ENCODE results near the gene TADA2A. TPM values are rescaled to one million over a fixed set of nuclear protein-coding genes. Genes with fewer than 3 reads are reported as not detected.

TADA2A gene
- total RNA-seq, 2 donors from 2014 or later, result 26.9 to 31.6 TPM

- no peaks in the 10 kb centered on the region for H3K9me3 Mint-ChIP-seq
- Histone ChIP-seq H3K4me3 (ENCODE audit: low read length) (no peak overlapping the region), H3K36me3 (ENCODE audit: control insufficient read depth, insufficient read depth, low read length) (no peaks in the 10 kb centered on the region), H3K27me3 (ENCODE audit: control insufficient read depth, insufficient read depth, low read length, poor library complexity, severe bottlenecking) (no peaks in the 10 kb centered on the region), H3K9ac (ENCODE audit: extremely low read depth, low read length, poor library complexity, severe bottlenecking) (no peak overlapping the region), H3K4me1 (ENCODE audit: control insufficient read depth, insufficient read depth, low read length) (peaks cover 8% of the 10 kb centered on the region), H3K27ac (ENCODE audit: low read depth, low read length) (no peak overlapping the region), H3K9me3 (ENCODE audit: control insufficient read depth, low read length) (no peaks in the 10 kb centered on the region)
- 99 to 100% methylated on average over 3 to 4 of the region's 4 CpGs for WGBS, 2 experiments (ENCODE audit: insufficient coverage in 1 of 2, insufficient read length in 1 of 2)
- peaks cover 26% of the 10 kb centered on the region for H3K4me1 Mint-ChIP-seq
- no peak overlapping the region for H3K4me3 Mint-ChIP-seq
- H3K27me3 Mint-ChIP-seq (ENCODE audit: insufficient read depth), result no peaks in the 10 kb centered on the region
- no peak for DNase-seq
- H3K36me3 Mint-ChIP-seq (ENCODE audit: low read depth), result no peaks in the 10 kb centered on the region
- H3K27ac Mint-ChIP-seq, result no peak overlapping the region
- no peak for TF ChIP-seq CTCF (conservative IDR thresholded peaks at IDR 0.05)
These were observed 45.1 kb upstream of the TADA2A start for GRCh38 chr17:37361543-37361942.

- WGBS, 2 experiments (ENCODE audit: insufficient coverage in 1 of 2, insufficient read length in 1 of 2), result 76 to 100% methylated on average over 1 of the region's 1 CpG
- TF ChIP-seq CTCF (conservative IDR thresholded peaks at IDR 0.05), result no peak
These were observed 41.1 kb upstream of the TADA2A start for GRCh38 chr17:37365589-37365988.

GRCh38 chr17:37368577-37368976 lies 38.1 kb upstream of the TADA2A start:
- Histone ChIP-seq H3K4me1 (ENCODE audit: control insufficient read depth, insufficient read depth, low read length) (no peaks in the 10 kb centered on the region), H3K27ac (ENCODE audit: low read depth, low read length) (no peak overlapping the region), H3K4me3 (ENCODE audit: low read length) (no peak overlapping the region), H3K27me3 (ENCODE audit: control insufficient read depth, insufficient read depth, low read length, poor library complexity, severe bottlenecking) (no peaks in the 10 kb centered on the region), H3K9ac (ENCODE audit: extremely low read depth, low read length, poor library complexity, severe bottlenecking) (no peak overlapping the region), H3K9me3 (ENCODE audit: control insufficient read depth, low read length) (no peaks in the 10 kb centered on the region), H3K36me3 (ENCODE audit: control insufficient read depth, insufficient read depth, low read length) (no peaks in the 10 kb centered on the region)
- WGBS, 2 experiments (ENCODE audit: insufficient coverage in 1 of 2, insufficient read length in 1 of 2), result 95% methylated on average over 3 of the region's 3 CpGs; no CpG with 5 or more reads in 1 of the 2 experiments
- no peak overlapping the region for H3K4me3 Mint-ChIP-seq
- H3K9me3 Mint-ChIP-seq, result no peaks in the 10 kb centered on the region
- no peaks in the 10 kb centered on the region for H3K27me3 Mint-ChIP-seq (ENCODE audit: insufficient read depth)
- no peaks in the 10 kb centered on the region for H3K4me1 Mint-ChIP-seq
- no peak for DNase-seq
- H3K27ac Mint-ChIP-seq, result no peak overlapping the region
- no peaks in the 10 kb centered on the region for H3K36me3 Mint-ChIP-seq (ENCODE audit: low read depth)
- no peak for TF ChIP-seq CTCF (conservative IDR thresholded peaks at IDR 0.05)

More at GRCh38 chr17:37365589-37365988, 41.1 kb upstream of the TADA2A start:
- no peaks in the 10 kb centered on the region for H3K36me3 Mint-ChIP-seq (ENCODE audit: low read depth)
- Histone ChIP-seq H3K4me1 (ENCODE audit: control insufficient read depth, insufficient read depth, low read length) (no peaks in the 10 kb centered on the region), H3K27ac (ENCODE audit: low read depth, low read length) (no peak overlapping the region), H3K9ac (ENCODE audit: extremely low read depth, low read length, poor library complexity, severe bottlenecking) (no peak overlapping the region), H3K27me3 (ENCODE audit: control insufficient read depth, insufficient read depth, low read length, poor library complexity, severe bottlenecking) (no peaks in the 10 kb centered on the region), H3K4me3 (ENCODE audit: low read length) (no peak overlapping the region), H3K9me3 (ENCODE audit: control insufficient read depth, low read length) (no peaks in the 10 kb centered on the region), H3K36me3 (ENCODE audit: control insufficient read depth, insufficient read depth, low read length) (no peaks in the 10 kb centered on the region)
- H3K4me3 Mint-ChIP-seq, result no peak overlapping the region
- H3K27ac Mint-ChIP-seq, result no peak overlapping the region
- no peak for DNase-seq
- no peaks in the 10 kb centered on the region for H3K9me3 Mint-ChIP-seq
- no peaks in the 10 kb centered on the region for H3K27me3 Mint-ChIP-seq (ENCODE audit: insufficient read depth)
- peaks cover 2% of the 10 kb centered on the region for H3K4me1 Mint-ChIP-seq
